Rectal smooth muscle tissue (tissue), 1 donor: Measurements from ENCODE around the gene P2RX7.

ENCODE experiments used
- H3K27ac ChIP-seq: one replicate; pipeline ENCODE4 v1.7.0; 2013; ENCODE audit warnings: low read depth, low read length, inconsistent platforms
- H3K27me3 ChIP-seq: one replicate; pipeline ENCODE4 v1.7.0; 2013; ENCODE audit warnings: low read length; ENCODE audit not compliant: control insufficient read depth, insufficient read depth
- H3K36me3 ChIP-seq: one replicate; pipeline ENCODE4 v1.7.0; 2013; ENCODE audit warnings: low read length; ENCODE audit not compliant: control insufficient read depth, insufficient read depth
- H3K4me1 ChIP-seq: one replicate; pipeline ENCODE4 v1.7.0; 2013; ENCODE audit warnings: low read length; ENCODE audit not compliant: control insufficient read depth, insufficient read depth
- H3K4me3 ChIP-seq: one replicate; pipeline ENCODE4 v1.7.0; 2013; ENCODE audit warnings: low read length
- H3K9ac ChIP-seq: one replicate; pipeline ENCODE4 v1.7.0; 2013; ENCODE audit warnings: low read length

The P2RX7 gene

DNA sequence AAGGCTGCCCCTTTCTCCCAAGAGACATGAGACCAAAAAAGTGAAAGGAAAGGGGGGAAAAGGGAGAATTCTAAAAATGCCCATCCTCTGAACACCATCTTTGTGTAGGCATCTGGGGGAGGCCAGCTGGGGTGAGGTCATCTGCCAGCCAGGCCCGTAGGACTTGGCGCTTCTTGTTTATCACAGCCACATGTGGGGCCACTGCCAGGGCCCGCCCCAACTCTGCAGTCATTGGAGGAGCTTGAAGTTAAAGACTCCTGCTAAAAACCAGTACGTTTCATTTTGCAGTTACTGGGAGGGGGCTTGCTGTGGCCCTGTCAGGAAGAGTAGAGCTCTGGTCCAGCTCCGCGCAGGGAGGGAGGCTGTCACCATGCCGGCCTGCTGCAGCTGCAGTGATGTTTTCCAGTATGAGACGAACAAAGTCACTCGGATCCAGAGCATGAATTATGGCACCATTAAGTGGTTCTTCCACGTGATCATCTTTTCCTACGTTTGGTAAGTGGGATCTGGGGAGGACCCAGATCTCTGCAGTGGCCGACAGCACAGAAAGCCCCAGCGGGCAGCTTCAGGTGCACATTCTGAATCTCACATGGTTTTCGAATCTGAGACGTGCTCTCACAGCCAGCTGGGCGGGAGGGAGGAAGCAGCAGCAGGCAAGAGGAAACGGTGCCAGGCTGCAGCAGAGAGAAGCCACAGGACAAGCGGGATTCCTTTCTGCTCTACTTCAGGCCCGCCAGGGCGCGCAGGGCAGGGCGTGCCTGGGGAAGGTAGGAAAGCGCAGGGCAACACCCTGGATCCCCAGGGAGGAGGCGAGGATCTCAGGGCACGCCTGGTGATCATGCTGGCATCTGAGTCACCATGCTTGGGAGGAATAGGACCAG, at the start of gene P2RX7:
TSS of gene P2RX7 (plus strand) at position 276 of the 881 bp plus-strand sequence. CDS start at position 371, 95 bp downstream.
- H3K27ac ChIP-seq = peak within 1 kb of the TSS; percentile 57
- no peaks in the 10 kb centered on the region for H3K36me3 ChIP-seq
- peaks cover 11% of the 10 kb centered on the region for H3K4me1 ChIP-seq
- H3K27me3 ChIP-seq = no peaks in the 10 kb centered on the region
- H3K4me3 ChIP-seq = peak within 1 kb of the TSS; percentile 85
- no peak within 1 kb of the TSS for H3K9ac ChIP-seq

DNA sequence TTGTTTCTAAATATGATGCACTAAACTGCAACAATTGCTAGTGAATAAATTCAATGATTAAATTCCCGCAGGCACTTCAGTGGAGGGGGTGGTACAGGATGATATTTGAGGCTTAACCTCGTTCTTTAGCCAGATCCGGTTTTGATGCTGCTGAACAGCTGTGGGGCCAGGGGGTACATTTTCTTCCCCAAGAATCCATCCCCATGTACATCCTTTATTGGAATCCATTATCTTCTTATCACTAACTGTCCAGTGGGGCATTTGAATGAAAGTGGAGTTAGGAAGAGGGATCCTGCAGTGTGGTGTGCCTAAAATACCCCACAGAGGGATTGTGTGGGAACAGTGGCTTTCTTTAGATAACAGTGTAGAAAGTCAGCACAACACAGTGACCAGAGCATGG, 48.4 kb upstream of the P2RX7 start:
- H3K36me3 ChIP-seq = no peaks in the 10 kb centered on the region

DNA sequence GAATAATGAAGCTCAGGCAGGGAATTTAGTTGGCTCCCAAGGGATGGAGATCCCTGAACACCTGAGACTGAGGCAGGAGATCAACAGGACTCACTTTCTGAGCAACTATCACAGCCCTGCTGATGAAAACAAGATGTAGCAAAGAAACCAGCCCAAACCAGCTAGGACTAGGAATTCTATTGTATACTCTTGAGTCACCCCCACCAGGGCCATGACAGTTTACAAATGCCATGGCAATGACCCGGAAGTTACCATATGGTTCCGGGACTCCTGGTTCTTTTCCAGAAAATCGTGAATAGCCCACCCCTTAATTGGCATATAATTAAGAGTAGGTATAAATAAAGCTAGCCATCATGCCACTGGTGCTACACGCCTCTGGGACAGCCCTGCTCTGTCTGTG, 47.6 kb upstream of the P2RX7 start:
- Histone ChIP-seq H3K9ac (no peak overlapping the region), H3K4me3 (no peak overlapping the region), H3K27me3 (no peaks in the 10 kb centered on the region), H3K27ac (no peak overlapping the region), H3K36me3 (no peaks in the 10 kb centered on the region), H3K4me1 (no peaks in the 10 kb centered on the region)

More for the DNA sequence above, 48.4 kb upstream of the P2RX7 start:
- no peak overlapping the region for H3K9ac ChIP-seq
- no peaks in the 10 kb centered on the region for H3K4me1 ChIP-seq
- H3K27me3 ChIP-seq = no peaks in the 10 kb centered on the region
- H3K27ac ChIP-seq = no peak overlapping the region
- no peak overlapping the region for H3K4me3 ChIP-seq

DNA sequence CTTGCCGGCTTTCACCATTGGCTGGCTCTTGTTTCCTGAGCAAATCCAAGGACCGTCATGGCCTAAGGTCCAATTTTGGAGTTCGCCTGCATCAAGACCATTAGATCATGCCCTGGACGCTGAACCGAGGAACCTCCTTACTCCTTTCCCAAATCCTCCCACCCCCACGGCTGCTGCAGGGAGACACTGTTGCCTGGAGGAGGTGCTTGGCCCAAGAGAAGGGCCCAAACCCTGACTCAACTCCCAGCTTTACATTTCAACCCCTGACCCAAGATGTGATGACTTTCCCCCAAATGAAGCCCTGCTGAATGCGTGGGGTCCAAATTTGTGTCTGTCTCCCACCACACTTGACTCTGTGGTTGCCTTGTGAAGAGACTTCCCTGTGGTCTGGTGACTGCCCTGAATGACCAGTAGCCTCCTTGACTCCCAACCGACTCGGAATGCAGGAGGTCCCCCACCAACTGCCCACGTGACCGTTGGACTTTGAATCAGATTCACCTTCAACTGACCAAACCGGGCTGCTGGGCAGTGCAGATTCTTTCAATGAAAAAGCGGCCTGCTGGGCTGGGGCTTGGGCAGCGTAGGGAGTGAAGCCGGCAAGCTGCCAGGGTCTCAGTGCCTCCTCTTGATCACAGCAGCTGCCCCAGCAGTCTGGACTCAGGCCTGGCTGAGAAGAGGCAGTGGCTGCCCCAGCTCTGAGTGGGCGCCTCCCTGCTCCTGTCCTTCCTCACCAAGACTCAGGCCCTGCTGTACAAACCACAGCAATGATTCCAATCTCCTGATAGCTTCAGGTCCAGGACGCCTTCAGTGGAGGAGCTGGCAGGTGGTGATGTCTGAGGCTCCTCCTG, 46.9 kb upstream of the P2RX7 start:
- no peaks in the 10 kb centered on the region for H3K4me1 ChIP-seq
- no peak overlapping the region for H3K27ac ChIP-seq
- H3K9ac ChIP-seq = no peak overlapping the region
- H3K27me3 ChIP-seq = no peaks in the 10 kb centered on the region
- no peak overlapping the region for H3K4me3 ChIP-seq
- H3K36me3 ChIP-seq = no peaks in the 10 kb centered on the region

DNA sequence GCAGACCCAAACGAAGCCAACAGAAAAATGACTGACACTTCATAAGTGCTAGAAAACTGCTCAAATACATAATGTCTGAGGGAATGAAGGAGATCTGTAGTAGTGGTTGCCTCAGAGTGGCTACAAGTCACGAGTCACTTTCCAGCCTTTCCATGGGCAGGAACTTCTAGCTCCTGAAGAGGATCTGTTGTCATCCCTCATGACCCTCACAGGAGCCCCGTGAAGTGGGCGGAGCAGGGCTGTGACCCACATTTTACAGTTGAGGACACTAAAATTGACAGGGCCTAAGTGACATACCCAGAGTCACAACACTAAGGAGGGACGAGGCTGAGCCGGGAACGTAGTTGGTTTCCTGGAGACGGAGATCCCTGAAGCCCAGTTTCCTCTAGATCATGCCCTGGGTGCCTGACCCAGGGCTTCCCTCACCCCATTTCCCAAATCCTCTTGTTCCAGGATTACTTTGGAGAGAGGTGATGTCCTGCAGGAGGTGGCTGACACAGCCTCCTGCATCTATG, 45.8 kb upstream of the P2RX7 start:
- Histone ChIP-seq H3K36me3 (no peaks in the 10 kb centered on the region), H3K27ac (no peak overlapping the region), H3K27me3 (no peaks in the 10 kb centered on the region), H3K4me3 (no peak overlapping the region), H3K4me1 (no peaks in the 10 kb centered on the region), H3K9ac (no peak overlapping the region)

DNA sequence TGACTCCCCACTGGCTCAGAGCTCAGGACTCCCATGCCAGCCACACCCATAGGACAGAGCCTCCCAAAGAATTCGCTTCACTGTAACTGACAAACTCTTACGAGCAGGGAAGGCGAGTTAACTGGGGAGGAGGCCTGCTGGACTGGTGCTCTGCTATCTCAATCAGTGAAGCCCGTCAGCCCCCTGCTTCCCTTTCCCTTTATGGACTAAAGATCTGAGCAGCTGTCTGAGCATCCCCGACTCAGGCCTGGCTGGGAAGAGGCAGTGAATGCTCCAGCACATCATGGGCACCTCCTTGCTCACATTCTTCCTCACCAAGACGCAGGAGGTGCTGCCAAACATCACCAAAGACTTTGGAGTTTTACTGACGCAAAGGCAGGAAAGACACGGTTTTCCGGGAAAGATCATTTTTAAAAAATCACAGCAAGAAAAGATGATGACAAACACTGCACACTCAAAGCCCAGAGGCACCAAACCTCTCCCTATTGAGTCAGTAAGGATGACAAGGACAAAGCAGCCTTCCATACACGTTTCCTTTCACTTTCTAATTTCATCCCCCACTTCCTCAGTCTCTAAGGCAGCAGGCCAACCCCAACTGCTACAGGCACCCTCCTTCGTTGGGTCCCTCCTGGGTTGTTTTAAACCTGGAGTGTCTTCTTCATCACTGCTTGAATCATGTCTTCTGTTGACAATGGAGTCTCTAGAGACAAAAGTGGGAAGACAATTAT, 45.0 kb upstream of the P2RX7 start:
- Histone ChIP-seq H3K4me3 (no peak overlapping the region), H3K27ac (no peak overlapping the region)

DNA sequence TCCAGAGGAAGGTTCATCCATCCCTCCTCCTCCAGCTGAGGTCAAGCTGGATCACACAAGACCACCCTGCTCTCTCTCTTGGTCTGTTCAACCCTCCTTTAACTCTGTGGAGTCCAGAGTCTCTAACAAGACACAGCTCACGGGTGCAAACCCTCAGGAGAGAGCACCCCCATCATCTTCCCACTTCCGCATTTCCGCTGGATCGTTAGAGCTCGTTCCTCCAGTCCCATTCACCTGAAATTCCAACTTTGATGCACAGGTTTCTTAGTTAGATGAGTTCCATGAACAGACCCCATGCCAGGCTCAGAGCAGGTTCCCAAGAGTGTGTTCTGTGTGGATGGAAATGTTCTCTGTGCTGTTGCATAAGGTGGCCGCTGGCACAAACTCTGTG, 44.5 kb upstream of the P2RX7 start:
- H3K36me3 ChIP-seq = no peaks in the 10 kb centered on the region
- no peaks in the 10 kb centered on the region for H3K4me1 ChIP-seq
- no peaks in the 10 kb centered on the region for H3K27me3 ChIP-seq
- H3K27ac ChIP-seq = no peak overlapping the region
- H3K4me3 ChIP-seq = no peak overlapping the region
- H3K9ac ChIP-seq = no peak overlapping the region

More for the DNA sequence above, 45.0 kb upstream of the P2RX7 start:
- Histone ChIP-seq H3K27me3 (no peaks in the 10 kb centered on the region), H3K4me1 (no peaks in the 10 kb centered on the region), H3K36me3 (no peaks in the 10 kb centered on the region), H3K9ac (no peak overlapping the region)

DNA sequence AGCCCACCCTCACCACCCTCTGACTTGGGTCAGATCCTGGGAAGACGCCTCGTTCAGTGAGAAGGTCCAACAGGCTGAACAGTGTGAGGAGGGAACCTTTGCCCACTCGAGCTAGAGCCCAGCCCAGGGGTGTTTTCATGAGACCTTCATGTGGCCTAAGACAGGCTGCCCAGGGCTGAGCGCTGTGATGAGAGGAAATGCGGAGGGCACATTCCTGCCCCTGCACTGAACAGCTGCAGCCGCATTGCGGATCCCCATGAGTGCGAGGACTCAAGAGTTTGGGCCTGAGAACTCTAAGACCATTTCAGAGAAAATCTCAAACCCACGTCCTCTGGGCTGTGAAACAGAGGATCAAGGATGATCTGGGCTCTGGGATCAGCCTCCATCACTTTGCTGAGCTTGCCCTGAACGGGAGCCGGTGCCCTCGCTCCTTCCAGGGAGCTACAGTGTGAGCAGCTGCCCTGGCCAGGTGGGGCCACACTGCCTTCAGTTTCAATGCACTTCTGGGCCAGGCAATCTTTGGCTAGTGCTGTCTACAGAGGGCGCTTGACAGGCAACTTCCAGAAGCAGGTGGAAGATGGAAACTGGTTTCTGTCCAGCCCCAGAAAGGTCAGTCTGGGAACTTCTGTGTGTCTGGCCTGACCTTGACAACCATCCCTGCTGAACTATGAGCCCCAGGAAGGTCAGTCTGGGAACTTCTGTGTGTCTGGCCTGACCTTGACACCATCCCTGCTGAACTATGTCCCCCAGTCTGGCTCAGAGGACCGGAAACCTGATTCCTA, 43.5 kb upstream of the P2RX7 start:
- Histone ChIP-seq H3K9ac (no peak overlapping the region), H3K4me3 (no peak overlapping the region), H3K4me1 (no peaks in the 10 kb centered on the region), H3K27ac (no peak overlapping the region), H3K27me3 (no peaks in the 10 kb centered on the region), H3K36me3 (no peaks in the 10 kb centered on the region)

DNA sequence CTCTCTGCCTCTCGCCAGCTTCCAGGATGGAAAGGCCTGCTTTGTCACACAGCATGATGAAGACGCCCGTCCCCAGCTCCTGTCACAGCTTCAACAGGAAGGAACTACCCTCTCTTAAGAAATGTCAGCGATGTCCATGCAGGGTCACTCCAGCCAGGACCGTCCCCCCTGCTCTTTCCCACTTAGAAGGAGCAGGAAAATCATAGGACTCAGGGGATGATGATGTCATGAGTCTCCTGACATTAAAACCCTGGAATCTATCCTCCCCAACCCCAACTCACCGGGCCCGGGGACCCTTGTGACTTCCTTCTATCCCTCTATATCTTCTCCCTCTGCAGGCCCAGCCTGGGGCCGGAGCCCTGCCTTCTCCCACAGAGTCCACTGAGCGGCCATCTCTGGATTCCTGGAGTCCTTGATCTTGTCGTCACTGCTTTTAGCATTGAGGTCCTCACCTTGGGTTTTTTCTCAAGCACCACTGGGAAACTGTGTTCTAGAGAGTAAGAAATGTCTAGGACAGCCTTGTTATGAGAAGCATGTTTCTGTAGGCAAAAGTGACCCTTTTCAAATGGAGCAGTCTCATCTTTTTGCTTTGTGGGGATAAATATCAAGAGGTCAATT, 42.8 kb upstream of the P2RX7 start:
- Histone ChIP-seq H3K27me3 (no peaks in the 10 kb centered on the region), H3K36me3 (no peaks in the 10 kb centered on the region), H3K4me3 (no peak overlapping the region), H3K4me1 (no peaks in the 10 kb centered on the region), H3K9ac (no peak overlapping the region), H3K27ac (no peak overlapping the region)

DNA sequence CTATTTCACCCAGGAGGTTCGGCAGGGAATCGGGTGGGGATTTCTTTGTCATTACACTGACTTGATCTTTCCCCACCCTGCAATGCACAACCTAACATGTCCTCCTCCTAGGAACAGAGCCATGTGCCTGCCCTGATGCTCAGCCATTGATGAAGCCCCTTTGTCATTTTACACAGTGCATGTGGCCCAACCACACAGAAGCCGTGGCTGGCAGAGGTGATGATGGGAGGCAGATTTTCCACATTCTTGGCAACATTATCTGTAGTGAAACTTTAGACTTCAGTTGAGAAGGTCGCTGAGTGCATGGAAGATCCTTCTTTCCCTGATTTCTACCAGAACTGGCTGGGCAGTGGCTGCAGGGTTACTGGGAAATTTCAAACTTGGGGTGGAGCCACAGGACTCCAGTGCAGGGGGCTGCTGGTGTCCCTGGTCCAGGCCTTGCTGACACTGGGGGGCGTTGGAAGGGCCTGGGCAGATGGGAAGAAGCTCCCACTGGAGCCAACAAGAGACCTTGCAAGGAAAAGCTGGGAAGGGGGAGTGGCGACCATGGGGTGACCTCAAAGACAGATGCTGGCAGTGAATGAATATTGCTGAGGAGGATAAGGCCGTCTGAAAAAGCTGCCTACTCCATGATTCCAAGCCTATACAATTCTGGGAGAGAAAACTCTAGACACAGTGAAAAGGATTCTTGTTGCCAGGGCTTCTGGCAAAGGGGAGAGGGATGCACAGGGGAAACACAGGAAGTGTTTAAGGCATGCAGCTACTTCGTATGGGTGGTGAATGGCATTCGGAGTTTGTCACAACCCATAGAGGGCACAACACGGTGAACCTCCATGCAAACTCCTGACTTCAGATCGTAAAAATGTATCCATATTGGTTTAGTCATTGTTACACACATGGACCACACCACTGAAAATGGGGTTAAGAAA, 41.8 kb upstream of the P2RX7 start:
- H3K9ac ChIP-seq = no peak overlapping the region
- no peaks in the 10 kb centered on the region for H3K36me3 ChIP-seq

More for the DNA sequence above, 41.8 kb upstream of the P2RX7 start:
- H3K27me3 ChIP-seq = no peaks in the 10 kb centered on the region
- H3K4me3 ChIP-seq = no peak overlapping the region
- H3K27ac ChIP-seq = no peak overlapping the region
- H3K4me1 ChIP-seq = no peaks in the 10 kb centered on the region
